GM23338 (cell line): Measurements from ENCODE around the gene NEUROG2. TPM values are rescaled to one million over a fixed set of nuclear protein-coding genes. Genes with fewer than 3 reads are reported as not detected.
"Not testable (repeated sequence)": the region's sequence is repeated elsewhere in the genome, so short reads cannot be mapped to it uniquely, and the experiment has no call there.

Experiments
- ATAC-seq: fragments of 200-7000 bp; cut with Tn5 transposase; 3 replicates; pipeline ENCODE4 v1.9.1; 2020
- DNase-seq: peaks from one replicate; pipeline ENCODE4 v3.0.0-alpha.2; 2015; ENCODE audit warnings: low spot score
- H2AFZ ChIP-seq: fragments of 200-600 bp; sonication (generic); 2 replicates; pipeline ENCODE4 v1.8.0; 2016; ENCODE audit warnings: antibody characterized with exemption, mild to moderate bottlenecking, moderate library complexity
- H3F3A ChIP-seq: fragments of 200-600 bp; sonication (generic); replicated peaks from 2 replicates; pipeline ENCODE4 v1.8.0; 2017; ENCODE audit warnings: antibody characterized with exemption, mixed run types, low read depth
- H3K27ac ChIP-seq: fragments of 200-600 bp; sonication (generic); 2 replicates; pipeline ENCODE4 v1.6.1; 2016; ENCODE audit warnings: low read depth
- H3K27me3 ChIP-seq: fragments of 200-600 bp; sonication (generic); 2 replicates; pipeline ENCODE4 v1.8.0; 2016; ENCODE audit warnings: mild to moderate bottlenecking, mixed run types, moderate library complexity; ENCODE audit not compliant: insufficient read depth
- H3K36me3 ChIP-seq: fragments of 200-600 bp; sonication (generic); 2 replicates; pipeline ENCODE4 v1.8.0; 2016; ENCODE audit warnings: mild to moderate bottlenecking; ENCODE audit not compliant: insufficient read depth
- H3K4me1 ChIP-seq: fragments of 200-600 bp; sonication (generic); 2 replicates; pipeline ENCODE4 v1.8.0; 2016; ENCODE audit warnings: mild to moderate bottlenecking, moderate library complexity; ENCODE audit not compliant: insufficient read depth
- H3K4me2 ChIP-seq: fragments of 200-600 bp; sonication (generic); 2 replicates; pipeline ENCODE4 v1.7.1; 2017; ENCODE audit warnings: mixed run types
- H3K4me3 ChIP-seq: fragments of 200-600 bp; sonication (generic); 2 replicates; pipeline ENCODE4 v1.6.1; 2016; ENCODE audit warnings: mixed run types
- H3K79me2 ChIP-seq: fragments of 200-600 bp; sonication (generic); replicated peaks from 2 replicates; pipeline ENCODE4 v1.8.0; 2017; ENCODE audit warnings: mild to moderate bottlenecking; ENCODE audit not compliant: insufficient read depth
- H3K9me2 ChIP-seq: fragments of 200-600 bp; sonication (generic); 2 replicates; pipeline ENCODE4 v1.8.0; 2017; ENCODE audit not compliant: insufficient read depth
- H4K20me1 ChIP-seq: fragments of 200-600 bp; sonication (generic); replicated peaks from 2 replicates; pipeline ENCODE4 v1.8.0; 2017; ENCODE audit warnings: mild to moderate bottlenecking; ENCODE audit not compliant: insufficient read depth
- H3K27ac Mint-ChIP-seq: 2 replicates; pipeline ENCODE4 v1.8.0; 2020; ENCODE audit warnings: inconsistent platforms, mild to moderate bottlenecking, moderate library complexity, mixed read lengths
- H3K27me3 Mint-ChIP-seq: 3 replicates; pipeline ENCODE4 v1.8.0; 2022; ENCODE audit warnings: low read depth, mild to moderate bottlenecking, moderate library complexity, mixed read lengths, inconsistent platforms; ENCODE audit not compliant: insufficient read depth, poor library complexity
- H3K36me3 Mint-ChIP-seq: 3 replicates; pipeline ENCODE4 v1.8.0; 2021; ENCODE audit warnings: low read depth, mild to moderate bottlenecking, inconsistent platforms, moderate library complexity, mixed read lengths
- H3K4me1 Mint-ChIP-seq: 3 replicates; pipeline ENCODE4 v1.8.0; 2020; ENCODE audit warnings: mild to moderate bottlenecking, inconsistent platforms, mixed read lengths
- H3K4me3 Mint-ChIP-seq: 3 replicates; pipeline ENCODE4 v1.8.0; 2021; ENCODE audit warnings: moderate library complexity, mild to moderate bottlenecking, inconsistent platforms, mixed read lengths
- H3K9me3 Mint-ChIP-seq: 3 replicates; pipeline ENCODE4 v1.8.0; 2020; ENCODE audit warnings: moderate library complexity, mild to moderate bottlenecking, inconsistent platforms, mixed read lengths
- CREB1 ChIP-seq: fragments of 250-450 bp; sonication (Bioruptor Pico); IDR thresholded peaks from 2 replicates; pipeline ENCODE4 v1.5.0; 2020; ENCODE audit warnings: low read depth, mild to moderate bottlenecking, moderate library complexity
- CTCF ChIP-seq, 2 experiments: fragments of 200-600 bp in 1 of 2; sonication (generic) in 1 of 2; conservative IDR thresholded peaks; 2 replicates each; pipeline versions ENCODE4 v1.5.1 to v1.6.1; 2016 to 2017; ENCODE audit warnings: antibody characterized with exemption in 2 of 2, low read depth in 2 of 2, mild to moderate bottlenecking in 2 of 2, moderate library complexity in 1 of 2
- ETS1 ChIP-seq: IDR thresholded peaks from 2 replicates; pipeline ENCODE4 v1.6.1; 2016; ENCODE audit warnings: antibody characterized with exemption
- EZH2 ChIP-seq: fragments of 200-600 bp; sonication (generic); IDR thresholded peaks from one replicate; pipeline ENCODE4 v1.8.0; 2017; ENCODE audit warnings: antibody characterized with exemption, mild to moderate bottlenecking, low read depth; ENCODE audit not compliant: unreplicated experiment
- NANOG ChIP-seq: IDR thresholded peaks from 2 replicates; pipeline ENCODE4 v1.6.1; 2016; ENCODE audit warnings: antibody characterized with exemption, borderline replicate concordance
- POLR2AphosphoS5 ChIP-seq: IDR thresholded peaks from 2 replicates; pipeline ENCODE4 v1.6.1; 2016; ENCODE audit warnings: antibody characterized with exemption, low read depth
- REST ChIP-seq: IDR thresholded peaks from one replicate; pipeline ENCODE4 v1.6.1; 2018; ENCODE audit warnings: antibody characterized with exemption; ENCODE audit not compliant: unreplicated experiment
- ZNF114 ChIP-seq: fragments of 250-450 bp; sonication (Bioruptor Pico); IDR thresholded peaks from 2 replicates; pipeline ENCODE4 v1.5.0; 2020; ENCODE audit warnings: mild to moderate bottlenecking, moderate library complexity
- ZNF331 ChIP-seq: fragments of 250-450 bp; sonication (Bioruptor Pico); IDR thresholded peaks from 2 replicates; pipeline ENCODE4 v1.5.0; 2020; ENCODE audit warnings: low read depth, mild to moderate bottlenecking, moderate library complexity
- polyA plus RNA-seq: library from polyadenylated mRNA; unstranded; fragments of >200 nt; fragmentation: Nextera tagmentation; extraction: Ambion mirVana; gene quantifications from 2 replicates; pipeline ENCODE4 v1.2.1, GENCODE V29; 2016
- total RNA-seq: library from RNA; depleted of rRNA; stranded (reverse); fragments of >200 nt; shearing (Covaris generic); gene quantifications from 2 replicates; pipeline ENCODE4 v1.2.3, GENCODE V29; 2014

The NEUROG2 gene
- total and polyA plus RNA-seq, 2 experiments from 2014 or later = not detected

GRCh38 chr4:112557676-112558411, 41.9 kb upstream of the NEUROG2 start (continued):
- TF ChIP-seq POLR2AphosphoS5 (no peak), REST (no peak), ZNF114 (CRISPR knock-in tag) (no peak), ZNF331 (CRISPR knock-in tag) (no peak), CREB1 (no peak), ETS1 (no peak), CTCF (conservative IDR thresholded peaks at IDR 0.05; ENCODE audit: low read depth in 2 of 2) (no peak), EZH2 (no peak), NANOG (no peak)

- H3K4me1 Mint-ChIP-seq, H2AFZ ChIP-seq, H4K20me1 ChIP-seq, H3K79me2 ChIP-seq, H3F3A ChIP-seq, H3K27me3 ChIP-seq, H3K4me2 ChIP-seq, H3K36me3 ChIP-seq, H3K27ac Mint-ChIP-seq, H3K4me1 ChIP-seq, H3K4me3 ChIP-seq, ATAC-seq, H3K27ac ChIP-seq, H3K27me3 Mint-ChIP-seq, H3K9me2 ChIP-seq, DNase-seq, H3K9me3 Mint-ChIP-seq, H3K4me3 Mint-ChIP-seq: not testable (repeated sequence)
- peaks cover 18% of the 10 kb centered on the region; the same call in 2 of the 3 replicates for H3K36me3 Mint-ChIP-seq
Measured at GRCh38 chr4:112554271-112554670, 38.3 kb upstream of the NEUROG2 start.
